GM12878 (cell line): ENCODE measurements around the gene POU2AF1. TPM values are rescaled to one million over a fixed set of nuclear protein-coding genes. Genes with fewer than 3 reads are reported as not detected.

Experiments used
- BCL3 ChIP-seq: IDR thresholded peaks from 2 replicates; pipeline ENCODE4 v1.6.1; 2011; ENCODE audit warnings: borderline replicate concordance, low read depth, mild to moderate bottlenecking, moderate library complexity, low read length; ENCODE audit not compliant: insufficient read depth, poor library complexity, severe bottlenecking
- BHLHE40 ChIP-seq, 2 experiments: fragments of 450-650 bp in 1 of 2; IDR thresholded peaks; 2 replicates each; pipeline ENCODE4 v1.6.1; 2011 to 2017; ENCODE audit warnings: low read depth in 2 of 2, borderline replicate concordance in 1 of 2, improper control_type of control experiment in 1 of 2, low read length in 1 of 2, mild to moderate bottlenecking in 1 of 2
- CBFB ChIP-seq: IDR thresholded peaks from 2 replicates; pipeline ENCODE4 v1.6.1; 2016; ENCODE audit warnings: antibody characterized with exemption, low read depth
- CREB1 ChIP-seq: IDR thresholded peaks from 2 replicates; pipeline ENCODE4 v1.6.1; 2012; ENCODE audit warnings: low read depth, mild to moderate bottlenecking, inconsistent platforms
- EP300 ChIP-seq, 2 experiments: fragments of 150-350 bp in 1 of 2; IDR thresholded peaks; 2 replicates each; pipeline ENCODE4 v1.6.1; 2011 to 2012; ENCODE audit warnings: low read depth in 2 of 2, low read length in 2 of 2, borderline replicate concordance in 1 of 2, improper control_type of control experiment in 1 of 2, inconsistent platforms in 1 of 2; ENCODE audit not compliant: control insufficient read depth in 1 of 2
- ETV6 ChIP-seq, 2 experiments: fragments of 450-650 bp in 1 of 2; IDR thresholded peaks in 1 of 2; conservative IDR thresholded peaks in 1 of 2; 2 replicates each; pipeline ENCODE4 v1.6.1; 2014; ENCODE audit warnings: antibody characterized with exemption in 1 of 2, borderline replicate concordance in 1 of 2, low read depth in 1 of 2, mild to moderate bottlenecking in 1 of 2, moderate library complexity in 1 of 2
- IKZF2 ChIP-seq, 2 experiments: fragments of 450-650 bp; IDR thresholded peaks; 2 replicates each; pipeline ENCODE4 v1.6.1; 2017; ENCODE audit warnings: mild to moderate bottlenecking in 2 of 2, moderate library complexity in 2 of 2
- MEF2A ChIP-seq: IDR thresholded peaks from 2 replicates; pipeline ENCODE4 v1.6.1; 2011; ENCODE audit warnings: low read depth, mild to moderate bottlenecking, low read length, moderate library complexity; ENCODE audit not compliant: insufficient read depth
- PAX8 ChIP-seq: fragments of 450-650 bp; IDR thresholded peaks from 2 replicates; pipeline ENCODE4 v1.6.1; 2017; ENCODE audit warnings: mild to moderate bottlenecking, moderate library complexity
- USF1 ChIP-seq: IDR thresholded peaks from 2 replicates; pipeline ENCODE4 v1.6.1; 2011; ENCODE audit warnings: borderline replicate concordance, low read depth, mild to moderate bottlenecking, moderate library complexity, mixed read lengths, low read length; ENCODE audit not compliant: insufficient read depth; ENCODE audit errors: extremely low read length
- YY1 ChIP-seq: IDR thresholded peaks from 2 replicates; pipeline ENCODE4 v1.6.1; 2011; ENCODE audit warnings: low read depth, mild to moderate bottlenecking, low read length
- ZNF592 ChIP-seq: fragments of 450-650 bp; IDR thresholded peaks from 2 replicates; pipeline ENCODE4 v1.6.1; 2017; ENCODE audit warnings: mild to moderate bottlenecking, moderate library complexity
- polyA plus RNA-seq, 11 experiments: library from polyadenylated mRNA; depleted of rRNA in 4 of 11; unstranded in 6 of 11; stranded (reverse) in 5 of 11; fragments of >200 nt; fragmentation: Nextera tagmentation in 4 of 11; fragmentation: Illumina TruSeq in 1 of 11; extraction: Ambion mirVana in 4 of 11; extraction: Trizol in 1 of 11; gene quantifications; 1 replicate in 1 of 11; 2 replicates in 10 of 11; pipeline versions ENCODE4 v1.2.1 to v1.2.3, GENCODE V29; 2011 to 2016; ENCODE audit warnings: inconsistent platforms in 2 of 11, missing spikeins in 2 of 11, low read depth in 1 of 11
- total RNA-seq, 4 experiments: library from RNA; depleted of rRNA in 3 of 4; stranded (reverse); fragments of >200 nt in 3 of 4; fragmentation: Illumina TruSeq in 1 of 4; extraction: Trizol in 1 of 4; gene quantifications; 2 replicates each; pipeline versions ENCODE4 v1.2.1 to v1.2.3, GENCODE V29; 2013 to 2021
- TF ChIP-seq, protein P1 (sequence below): fragments of 450-650 bp; formaldehyde crosslinking; IDR thresholded peaks from 2 replicates; pipeline ENCODE4 v1.4.0; 2020; ENCODE audit warnings: mild to moderate bottlenecking, moderate library complexity
- TF ChIP-seq, protein P2 (sequence below): fragments of 450-650 bp; IDR thresholded peaks from 2 replicates; pipeline ENCODE4 v1.6.1; 2017; ENCODE audit warnings: borderline replicate concordance

Gene POU2AF1
- total and polyA plus RNA-seq, 10 of the 15 experiments (the other 5 are each of a cell fraction or from before 2014, with no cell fraction given) = 13.1 to 169 (median 75.5) TPM

GRCh38 chr11:111408789-111409727 lies 30.0 kb upstream of the POU2AF1 start (continued):
- no peak for TF ChIP-seq USF1
- peak; percentile 82 to 87 for TF ChIP-seq IKZF2 (IDR thresholded peaks at IDR 0.05)
- TF ChIP-seq, protein P1, sequence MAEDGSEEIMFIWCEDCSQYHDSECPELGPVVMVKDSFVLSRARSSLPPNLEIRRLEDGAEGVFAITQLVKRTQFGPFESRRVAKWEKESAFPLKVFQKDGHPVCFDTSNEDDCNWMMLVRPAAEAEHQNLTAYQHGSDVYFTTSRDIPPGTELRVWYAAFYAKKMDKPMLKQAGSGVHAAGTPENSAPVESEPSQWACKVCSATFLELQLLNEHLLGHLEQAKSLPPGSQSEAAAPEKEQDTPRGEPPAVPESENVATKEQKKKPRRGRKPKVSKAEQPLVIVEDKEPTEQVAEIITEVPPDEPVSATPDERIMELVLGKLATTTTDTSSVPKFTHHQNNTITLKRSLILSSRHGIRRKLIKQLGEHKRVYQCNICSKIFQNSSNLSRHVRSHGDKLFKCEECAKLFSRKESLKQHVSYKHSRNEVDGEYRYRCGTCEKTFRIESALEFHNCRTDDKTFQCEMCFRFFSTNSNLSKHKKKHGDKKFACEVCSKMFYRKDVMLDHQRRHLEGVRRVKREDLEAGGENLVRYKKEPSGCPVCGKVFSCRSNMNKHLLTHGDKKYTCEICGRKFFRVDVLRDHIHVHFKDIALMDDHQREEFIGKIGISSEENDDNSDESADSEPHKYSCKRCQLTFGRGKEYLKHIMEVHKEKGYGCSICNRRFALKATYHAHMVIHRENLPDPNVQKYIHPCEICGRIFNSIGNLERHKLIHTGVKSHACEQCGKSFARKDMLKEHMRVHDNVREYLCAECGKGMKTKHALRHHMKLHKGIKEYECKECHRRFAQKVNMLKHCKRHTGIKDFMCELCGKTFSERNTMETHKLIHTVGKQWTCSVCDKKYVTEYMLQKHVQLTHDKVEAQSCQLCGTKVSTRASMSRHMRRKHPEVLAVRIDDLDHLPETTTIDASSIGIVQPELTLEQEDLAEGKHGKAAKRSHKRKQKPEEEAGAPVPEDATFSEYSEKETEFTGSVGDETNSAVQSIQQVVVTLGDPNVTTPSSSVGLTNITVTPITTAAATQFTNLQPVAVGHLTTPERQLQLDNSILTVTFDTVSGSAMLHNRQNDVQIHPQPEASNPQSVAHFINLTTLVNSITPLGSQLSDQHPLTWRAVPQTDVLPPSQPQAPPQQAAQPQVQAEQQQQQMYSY (CRISPR knock-in tag) = peak; percentile 49; the same call in 1 of the 2 replicates
- TF ChIP-seq BHLHE40 (IDR thresholded peaks at IDR 0.05; ENCODE audit: borderline replicate concordance in 1 of 2, low read depth in 2 of 2, low read length in 1 of 2) = peak in 1 of 2 experiments; percentile 29; a peak in 1 of 4 replicates
- peak in 1 of 2 experiments; percentile 57; a peak in 1 of 4 replicates for TF ChIP-seq ETV6 (conservative IDR thresholded peaks at IDR 0.05 in 1 of 2, IDR thresholded peaks at IDR 0.05 in 1 of 2; ENCODE audit: borderline replicate concordance in 1 of 2, low read depth in 1 of 2)
- TF ChIP-seq YY1 = peak; percentile 70; the same call in 1 of the 2 replicates
- TF ChIP-seq, protein P2, sequence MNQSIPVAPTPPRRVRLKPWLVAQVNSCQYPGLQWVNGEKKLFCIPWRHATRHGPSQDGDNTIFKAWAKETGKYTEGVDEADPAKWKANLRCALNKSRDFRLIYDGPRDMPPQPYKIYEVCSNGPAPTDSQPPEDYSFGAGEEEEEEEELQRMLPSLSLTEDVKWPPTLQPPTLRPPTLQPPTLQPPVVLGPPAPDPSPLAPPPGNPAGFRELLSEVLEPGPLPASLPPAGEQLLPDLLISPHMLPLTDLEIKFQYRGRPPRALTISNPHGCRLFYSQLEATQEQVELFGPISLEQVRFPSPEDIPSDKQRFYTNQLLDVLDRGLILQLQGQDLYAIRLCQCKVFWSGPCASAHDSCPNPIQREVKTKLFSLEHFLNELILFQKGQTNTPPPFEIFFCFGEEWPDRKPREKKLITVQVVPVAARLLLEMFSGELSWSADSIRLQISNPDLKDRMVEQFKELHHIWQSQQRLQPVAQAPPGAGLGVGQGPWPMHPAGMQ = no peak
- TF ChIP-seq ZNF592 = 0 out of 2 replicates have a peak, but pooled peaks have one; percentile 51
- TF ChIP-seq EP300 (IDR thresholded peaks at IDR 0.05; ENCODE audit: borderline replicate concordance in 1 of 2, control insufficient read depth in 1 of 2, low read depth in 2 of 2, low read length in 2 of 2) = peak in 1 of 2 experiments; percentile 29; a peak in 1 of 4 replicates
- TF ChIP-seq MEF2A = 0 out of 2 replicates have a peak, but pooled peaks have one; percentile 61
- no peak for TF ChIP-seq CREB1
- TF ChIP-seq CBFB = peak; percentile 68
- no peak for TF ChIP-seq PAX8
- TF ChIP-seq BCL3 = peak; percentile 90
